IMR-90 (cell line): Measurements from ENCODE around the gene OSER1. TPM values are rescaled to one million over a fixed set of nuclear protein-coding genes. Genes with fewer than 3 reads are reported as not detected.

Experiments used
- ATAC-seq: fragments of 200-7000 bp; cut with Tn5 transposase; 2 replicates; pipeline ENCODE4 v1.9.1; 2020; ENCODE audit warnings: low read depth, mild to moderate bottlenecking, moderate library complexity
- BruUV-seq: library from RNA; stranded (reverse); fragments of 400-500 nt; replicated peaks from 2 replicates; lab custom pipeline; 2021; lab: Mats Ljungman, UMichigan
- CTCF ChIA-PET: fragments of 300-600 bp; formaldehyde crosslinking; extraction: SDS; loops from one replicate; lab custom pipeline; 2021; ENCODE audit warnings: antibody characterized with exemption; lab: Yijun Ruan, JAX
- POLR2A ChIA-PET: fragments of 300-600 bp; sonication (Branson Sonifier 250); formaldehyde crosslinking; loops from one replicate; lab custom pipeline; 2022; ENCODE audit warnings: antibody characterized with exemption; ENCODE audit not compliant: unreplicated experiment; lab: Charles Lee
- DNase-seq: peaks from one replicate; pipeline ENCODE4 v3.0.0; 2013
- H2AFZ ChIP-seq: replicated peaks from 2 replicates; pipeline ENCODE3; 2013; ENCODE audit warnings: low read length, mild to moderate bottlenecking; ENCODE audit not compliant: poor library complexity
- H2AK5ac ChIP-seq: 2 replicates; pipeline ENCODE4 v1.6.1; 2013; ENCODE audit warnings: low read depth, low read length, inconsistent platforms
- H2AK9ac ChIP-seq: replicated peaks from 2 replicates; pipeline ENCODE3; 2013; ENCODE audit warnings: mild to moderate bottlenecking, low read depth, low read length, moderate library complexity; ENCODE audit not compliant: poor library complexity
- H2BK120ac ChIP-seq: 2 replicates; pipeline ENCODE4 v1.6.1; 2013; ENCODE audit warnings: low read depth, low read length, inconsistent platforms
- H2BK15ac ChIP-seq: 3 replicates; pipeline ENCODE4 v1.6.1; 2013; ENCODE audit warnings: low read depth, low read length, inconsistent platforms
- H2BK20ac ChIP-seq: 2 replicates; pipeline ENCODE4 v1.6.1; 2013; ENCODE audit warnings: low read depth, mild to moderate bottlenecking, inconsistent platforms, low read length, moderate library complexity
- H2BK5ac ChIP-seq: 2 replicates; pipeline ENCODE4 v1.6.1; 2013; ENCODE audit warnings: mild to moderate bottlenecking, low read depth, low read length, inconsistent platforms; ENCODE audit not compliant: poor library complexity, severe bottlenecking
- H3K14ac ChIP-seq: replicated peaks from 2 replicates; pipeline ENCODE4 v1.6.1; 2013; ENCODE audit warnings: low read depth, low read length, inconsistent platforms
- H3K18ac ChIP-seq: 2 replicates; pipeline ENCODE4 v1.6.1; 2013; ENCODE audit warnings: low read depth, low read length, control low read depth
- H3K23ac ChIP-seq: 2 replicates; pipeline ENCODE4 v1.6.1; 2013; ENCODE audit warnings: low read depth, low read length, inconsistent platforms
- H3K27ac ChIP-seq: 2 replicates; pipeline ENCODE4 v1.5.1; 2013; ENCODE audit warnings: mild to moderate bottlenecking, control low read depth, low read length; ENCODE audit not compliant: insufficient read depth
- H3K27me3 ChIP-seq: 2 replicates; pipeline ENCODE4 v1.6.1; 2013; ENCODE audit warnings: low read length; ENCODE audit not compliant: control insufficient read depth, insufficient read depth
- H3K36me3 ChIP-seq: 2 replicates; pipeline ENCODE4 v1.6.1; 2013; ENCODE audit warnings: low read length, mixed read lengths; ENCODE audit not compliant: control insufficient read depth, insufficient read depth
- H3K4ac ChIP-seq: 2 replicates; pipeline ENCODE4 v1.6.1; 2013; ENCODE audit warnings: low read depth, low read length, inconsistent platforms
- H3K4me1 ChIP-seq: 2 replicates; pipeline ENCODE4 v1.6.1; 2013; ENCODE audit warnings: low read length, mixed read lengths; ENCODE audit not compliant: control insufficient read depth, insufficient read depth
- H3K4me2 ChIP-seq: 2 replicates; pipeline ENCODE4 v1.6.1; 2013; ENCODE audit warnings: low read depth, mild to moderate bottlenecking, control low read depth, low read length, moderate library complexity
- H3K4me3 ChIP-seq: 2 replicates; pipeline ENCODE4 v1.5.1; 2013; ENCODE audit warnings: low read depth, mild to moderate bottlenecking, control low read depth, low read length, moderate library complexity; ENCODE audit not compliant: insufficient read depth
- H3K56ac ChIP-seq: 2 replicates; pipeline ENCODE4 v1.6.1; 2013; ENCODE audit warnings: low read length, inconsistent platforms; ENCODE audit not compliant: insufficient read depth; ENCODE audit errors: extremely low read depth
- H3K79me1 ChIP-seq, 2 experiments: 2 replicates each; pipeline ENCODE4 v1.6.1; 2013; ENCODE audit warnings: low read length in 2 of 2, inconsistent platforms in 1 of 2, low read depth in 1 of 2
- H3K9ac ChIP-seq: 2 replicates; pipeline ENCODE4 v1.6.1; 2013; ENCODE audit warnings: low read depth, low read length, control low read depth
- H3K9me1 ChIP-seq: 2 replicates; pipeline ENCODE4 v1.6.1; 2013; ENCODE audit warnings: low read length, inconsistent platforms; ENCODE audit not compliant: insufficient read depth
- H3K9me3 ChIP-seq: 2 replicates; pipeline ENCODE4 v1.6.1; 2013; ENCODE audit warnings: low read length; ENCODE audit not compliant: control insufficient read depth, insufficient read depth
- H4K20me1 ChIP-seq: 2 replicates; pipeline ENCODE4 v1.6.1; 2013; ENCODE audit warnings: low read length, inconsistent platforms; ENCODE audit not compliant: insufficient read depth
- H4K5ac ChIP-seq: 2 replicates; pipeline ENCODE4 v1.6.1; 2013; ENCODE audit warnings: mild to moderate bottlenecking, low read depth, low read length, control low read depth
- H4K8ac ChIP-seq, 2 experiments: 2 replicates each; pipeline ENCODE4 v1.6.1; 2013; ENCODE audit warnings: low read depth in 2 of 2, low read length in 2 of 2, control low read depth in 1 of 2, inconsistent platforms in 1 of 2
- H4K91ac ChIP-seq: 2 replicates; pipeline ENCODE4 v1.6.1; 2013; ENCODE audit warnings: low read depth, low read length, inconsistent platforms; ENCODE audit not compliant: insufficient read depth
- BHLHE40 ChIP-seq: fragments of 150-350 bp; IDR thresholded peaks from 2 replicates; pipeline ENCODE4 v1.6.1; 2016; ENCODE audit warnings: mild to moderate bottlenecking, low read depth, low read length
- CEBPB ChIP-seq: IDR thresholded peaks from 2 replicates; pipeline ENCODE4 v1.6.1; 2012; ENCODE audit warnings: low read depth, low read length, improper control_type of control experiment
- CHD1 ChIP-seq: IDR thresholded peaks from 2 replicates; pipeline ENCODE4 v1.6.1; 2012; ENCODE audit warnings: low read depth, low read length, improper control_type of control experiment
- FOS ChIP-seq: fragments of 150-350 bp; IDR thresholded peaks from 2 replicates; pipeline ENCODE4 v1.6.1; 2016; ENCODE audit warnings: low read depth, low read length
- MAFK ChIP-seq: IDR thresholded peaks from 2 replicates; pipeline ENCODE4 v1.6.1; 2012; ENCODE audit warnings: low read depth, low read length, improper control_type of control experiment
- MAZ ChIP-seq: IDR thresholded peaks from 2 replicates; pipeline ENCODE4 v1.6.1; 2012; ENCODE audit warnings: low read depth, mild to moderate bottlenecking, low read length, improper control_type of control experiment, moderate library complexity, borderline replicate concordance
- MXI1 ChIP-seq: IDR thresholded peaks from 2 replicates; pipeline ENCODE4 v1.6.1; 2012; ENCODE audit warnings: low read depth, mild to moderate bottlenecking, low read length, moderate library complexity, borderline replicate concordance
- NFE2L2 ChIP-seq: fragments of 150-350 bp; IDR thresholded peaks from 2 replicates; pipeline ENCODE4 v1.6.1; 2016; ENCODE audit warnings: low read depth, mild to moderate bottlenecking, low read length
- POLR2A ChIP-seq: IDR thresholded peaks from 2 replicates; pipeline ENCODE4 v1.6.1; 2012; ENCODE audit warnings: mild to moderate bottlenecking, low read depth, low read length
- RAD21 ChIP-seq: IDR thresholded peaks from 2 replicates; pipeline ENCODE4 v1.6.1; 2012; ENCODE audit warnings: low read length, improper control_type of control experiment
- RCOR1 ChIP-seq: IDR thresholded peaks from 2 replicates; pipeline ENCODE4 v1.6.1; 2012; ENCODE audit warnings: mild to moderate bottlenecking, low read length, improper control_type of control experiment; ENCODE audit not compliant: insufficient replicate concordance
- RFX5 ChIP-seq: IDR thresholded peaks from 2 replicates; pipeline ENCODE4 v1.8.0; 2012; ENCODE audit warnings: low read depth, mild to moderate bottlenecking, low read length, moderate library complexity
- SMC3 ChIP-seq: fragments of 150-350 bp; IDR thresholded peaks from 2 replicates; pipeline ENCODE4 v1.6.1; 2016; ENCODE audit warnings: low read depth, mild to moderate bottlenecking, antibody characterized with exemption, low read length, moderate library complexity
- WGBS, 2 experiments: methylation state at CpG; one replicate each; pipeline versions ENCODE4 v1.1.5 to v1.1.7; 2013; ENCODE audit warnings: missing lambda C conversion rate in 2 of 2; ENCODE audit not compliant: insufficient read length in 1 of 2; ENCODE audit errors: extremely low coverage in 2 of 2; 5-methylcytosine and 5-hydroxymethylcytosine counted together
- dilution Hi-C: fragments of 300-500 bp; cut with HindIII; formaldehyde crosslinking; loops from one replicate; pipeline ENCODE4 v1.14.3; 2018; ENCODE audit warnings: low sequenced_read_pairs; ENCODE audit not compliant: unreplicated experiment
- in situ Hi-C: fragments of 300-500 bp; cut with MboI; formaldehyde crosslinking; loops from 3 replicates; pipeline ENCODE4 v1.14.3; 2019; ENCODE audit warnings: low sequenced_read_pairs, inconsistent platforms, mixed read lengths
- intact Hi-C: fragments of 100-400 bp; cut with micrococcal nuclease; formaldehyde crosslinking; loops from 2 replicates; pipeline ENCODE4 v1.10.0; 2022
- polyA plus RNA-seq, 3 experiments: library from polyadenylated mRNA; depleted of rRNA; stranded (reverse); fragments of >200 nt; gene quantifications; 2 replicates each; pipeline ENCODE4 v1.2.3, GENCODE V29; 2012; ENCODE audit warnings: low replicate concordance in 1 of 3
- total RNA-seq: library from RNA; depleted of rRNA; stranded (reverse); fragments of >200 nt; gene quantifications from 2 replicates; pipeline ENCODE4 v1.2.3, GENCODE V29; 2012
- TF ChIP-seq, protein P1 (sequence below): conservative IDR thresholded peaks from 2 replicates; pipeline ENCODE4 v1.5.1; 2012; ENCODE audit warnings: mild to moderate bottlenecking, low read depth, low read length, improper control_type of control experiment
- TF ChIP-seq, protein P2 (sequence below): fragments of 150-350 bp; IDR thresholded peaks from 2 replicates; pipeline ENCODE4 v1.6.1; 2017; ENCODE audit warnings: mild to moderate bottlenecking, antibody characterized with exemption, low read length, low read depth
- TF ChIP-seq, protein P3 (sequence below): fragments of 150-350 bp; IDR thresholded peaks from 2 replicates; pipeline ENCODE4 v1.6.1; 2016; ENCODE audit warnings: low read depth, mild to moderate bottlenecking, low read length, moderate library complexity, borderline replicate concordance

Gene OSER1
- total and polyA plus RNA-seq, 2 of the 4 experiments (the other 2 are of a cell fraction) = 32.6 to 70.6 TPM

DNA sequence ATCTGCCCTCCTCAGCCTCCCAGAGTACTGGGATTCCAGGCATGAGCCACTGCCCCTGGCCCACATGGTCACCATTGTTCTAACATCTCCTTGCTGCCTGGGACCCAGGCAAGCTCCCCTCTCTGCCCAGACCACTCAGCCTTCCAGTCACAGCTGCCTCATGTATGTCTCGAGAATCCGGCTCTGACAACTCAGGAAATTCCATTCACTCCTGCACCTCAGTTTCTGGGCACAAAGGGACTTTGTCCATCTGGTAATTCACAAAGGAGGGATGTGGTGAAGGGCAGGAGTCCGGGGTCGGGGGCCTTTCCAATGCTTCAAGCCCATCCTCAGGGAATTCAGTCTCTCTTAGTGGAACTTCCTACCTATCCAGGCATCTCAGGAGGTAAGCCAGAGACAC lies 64.3 kb downstream of the OSER1 start:
- no peak overlapping the region for H3K27ac ChIP-seq
- 0 out of 2 replicates have a peak overlapping the region, but pooled peaks have one; percentile 45 for H3K14ac ChIP-seq
- no peak overlapping the region for H2BK15ac ChIP-seq
- no peaks in the 10 kb centered on the region for H3K9me3 ChIP-seq
- no peak overlapping the region for H2AK5ac ChIP-seq
- WGBS, 2 experiments = no CpG with 5 or more reads among the region's 4 CpGs
- H4K5ac ChIP-seq = 0 out of 2 replicates have a peak overlapping the region, but pooled peaks have one; percentile 4
- intact Hi-C loops = no loop called here
- in situ Hi-C loops = no loop called here
- dilution Hi-C loops = no loop called here
- H3K56ac ChIP-seq = no peak overlapping the region
- H4K91ac ChIP-seq = no peak overlapping the region; the same call in 1 of the 2 replicates
- H3K9me1 ChIP-seq = peaks cover 3% of the 10 kb centered on the region; the same call in 1 of the 2 replicates
- ChIA-PET POLR2A (no interaction called here), CTCF (no interaction called here)
- no peak overlapping the region for H2BK5ac ChIP-seq
- no peak overlapping the region for H3K18ac ChIP-seq
- no peak overlapping the region for H3K4me2 ChIP-seq
- no peak overlapping the region for H3K23ac ChIP-seq
- no peak overlapping the region; the same call in 1 of the 2 replicates for H3K4ac ChIP-seq
- peaks cover 7% of the 10 kb centered on the region; the same call in 1 of the 2 replicates for H3K27me3 ChIP-seq
- no peak overlapping the region for H3K4me3 ChIP-seq
- no peak for ATAC-seq
- H4K20me1 ChIP-seq = no peaks in the 10 kb centered on the region
- peaks cover 10% of the 10 kb centered on the region for H3K4me1 ChIP-seq
- no TSS peak for BruUV-seq
- no peak overlapping the region for H2BK20ac ChIP-seq
- DNase-seq = no peak
- peak overlapping the region in 1 of 2 experiments; percentile 7; a peak in 1 of 4 replicates for H4K8ac ChIP-seq
- H2AK9ac ChIP-seq = no peak overlapping the region
- H2BK120ac ChIP-seq = no peak overlapping the region
- H3K36me3 ChIP-seq = no peaks in the 10 kb centered on the region
- H2AFZ ChIP-seq = no peak overlapping the region
- no peak overlapping the region for H3K9ac ChIP-seq
- no peaks in the 10 kb centered on the region for H3K79me1 ChIP-seq
- TF ChIP-seq, protein P1, sequence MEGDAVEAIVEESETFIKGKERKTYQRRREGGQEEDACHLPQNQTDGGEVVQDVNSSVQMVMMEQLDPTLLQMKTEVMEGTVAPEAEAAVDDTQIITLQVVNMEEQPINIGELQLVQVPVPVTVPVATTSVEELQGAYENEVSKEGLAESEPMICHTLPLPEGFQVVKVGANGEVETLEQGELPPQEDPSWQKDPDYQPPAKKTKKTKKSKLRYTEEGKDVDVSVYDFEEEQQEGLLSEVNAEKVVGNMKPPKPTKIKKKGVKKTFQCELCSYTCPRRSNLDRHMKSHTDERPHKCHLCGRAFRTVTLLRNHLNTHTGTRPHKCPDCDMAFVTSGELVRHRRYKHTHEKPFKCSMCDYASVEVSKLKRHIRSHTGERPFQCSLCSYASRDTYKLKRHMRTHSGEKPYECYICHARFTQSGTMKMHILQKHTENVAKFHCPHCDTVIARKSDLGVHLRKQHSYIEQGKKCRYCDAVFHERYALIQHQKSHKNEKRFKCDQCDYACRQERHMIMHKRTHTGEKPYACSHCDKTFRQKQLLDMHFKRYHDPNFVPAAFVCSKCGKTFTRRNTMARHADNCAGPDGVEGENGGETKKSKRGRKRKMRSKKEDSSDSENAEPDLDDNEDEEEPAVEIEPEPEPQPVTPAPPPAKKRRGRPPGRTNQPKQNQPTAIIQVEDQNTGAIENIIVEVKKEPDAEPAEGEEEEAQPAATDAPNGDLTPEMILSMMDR = no peak
- no peak for TF ChIP-seq RFX5
- TF ChIP-seq RCOR1 = no peak
- TF ChIP-seq, protein P2, sequence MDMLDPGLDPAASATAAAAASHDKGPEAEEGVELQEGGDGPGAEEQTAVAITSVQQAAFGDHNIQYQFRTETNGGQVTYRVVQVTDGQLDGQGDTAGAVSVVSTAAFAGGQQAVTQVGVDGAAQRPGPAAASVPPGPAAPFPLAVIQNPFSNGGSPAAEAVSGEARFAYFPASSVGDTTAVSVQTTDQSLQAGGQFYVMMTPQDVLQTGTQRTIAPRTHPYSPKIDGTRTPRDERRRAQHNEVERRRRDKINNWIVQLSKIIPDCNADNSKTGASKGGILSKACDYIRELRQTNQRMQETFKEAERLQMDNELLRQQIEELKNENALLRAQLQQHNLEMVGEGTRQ = no peak
- no peak for TF ChIP-seq POLR2A
- TF ChIP-seq CEBPB = no peak
- no peak for TF ChIP-seq CHD1
- TF ChIP-seq, protein P3, sequence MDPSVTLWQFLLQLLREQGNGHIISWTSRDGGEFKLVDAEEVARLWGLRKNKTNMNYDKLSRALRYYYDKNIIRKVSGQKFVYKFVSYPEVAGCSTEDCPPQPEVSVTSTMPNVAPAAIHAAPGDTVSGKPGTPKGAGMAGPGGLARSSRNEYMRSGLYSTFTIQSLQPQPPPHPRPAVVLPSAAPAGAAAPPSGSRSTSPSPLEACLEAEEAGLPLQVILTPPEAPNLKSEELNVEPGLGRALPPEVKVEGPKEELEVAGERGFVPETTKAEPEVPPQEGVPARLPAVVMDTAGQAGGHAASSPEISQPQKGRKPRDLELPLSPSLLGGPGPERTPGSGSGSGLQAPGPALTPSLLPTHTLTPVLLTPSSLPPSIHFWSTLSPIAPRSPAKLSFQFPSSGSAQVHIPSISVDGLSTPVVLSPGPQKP = no peak
- no peak for TF ChIP-seq SMC3
- TF ChIP-seq MXI1 = no peak
- no peak for TF ChIP-seq BHLHE40
- no peak for TF ChIP-seq FOS
- no peak for TF ChIP-seq MAZ
- TF ChIP-seq RAD21 = no peak
- no peak for TF ChIP-seq MAFK
- TF ChIP-seq NFE2L2 = no peak
